ENCODE results near the gene CLCNKB.

GRCh38 chr1:16006010-16006409 is 37.6 kb upstream of the CLCNKB start:
- no peak for TF ChIP-seq CTCF (IDR thresholded peaks at IDR 0.05)
- TF ChIP-seq SIN3A (IDR thresholded peaks at IDR 0.05; ENCODE audit: borderline replicate concordance, insufficient read depth, low read depth, low read length) = no peak
- no peak for TF ChIP-seq TCF7L2 (IDR thresholded peaks at IDR 0.05; ENCODE audit: low read depth, low read length)
